Psoas muscle (tissue), 8 donors: Measurements from ENCODE around the gene MT1G. TPM values are rescaled to one million over a fixed set of nuclear protein-coding genes. Genes with fewer than 3 reads are reported as not detected.
A peak's percentile ranks its signal among the peaks of the same experiment; 100 is the strongest.

Experiments
- ATAC-seq, 4 donors: fragments of 200-7000 bp; cut with Tn5 transposase; one replicate each; pipeline ENCODE4 v1.9.1; 2020; ENCODE audit warnings: moderate library complexity in 3 of 4, mild to moderate bottlenecking in 2 of 4
- DNase-seq, 2 donors: peaks; one replicate each; pipeline ENCODE4 v3.0.0-alpha.2; 2020
- H3K27ac ChIP-seq: fragments of 200-600 bp; one replicate; pipeline ENCODE4 v1.8.0; 2022
- H3K27me3 ChIP-seq, 3 donors: fragments of 200-600 bp in 1 of 3; one replicate each; pipeline versions ENCODE4 v1.6.1 to v1.8.0; 2013 to 2022; ENCODE audit warnings: low read length in 2 of 3, mild to moderate bottlenecking in 2 of 3, moderate library complexity in 1 of 3; ENCODE audit not compliant: insufficient read depth in 3 of 3
- H3K36me3 ChIP-seq, 2 donors: fragments of 200-600 bp in 1 of 2; one replicate each; pipeline versions ENCODE4 v1.6.1 to v1.8.0; 2013 to 2022; ENCODE audit warnings: low read depth in 1 of 2, mild to moderate bottlenecking in 1 of 2, moderate library complexity in 1 of 2; ENCODE audit not compliant: insufficient read depth in 1 of 2
- H3K4me1 ChIP-seq: fragments of 200-600 bp; one replicate; pipeline ENCODE4 v1.8.0; 2022
- H3K4me3 ChIP-seq: fragments of 200-600 bp; one replicate; pipeline ENCODE4 v1.8.0; 2022; ENCODE audit warnings: mild to moderate bottlenecking
- H3K9me3 ChIP-seq: fragments of 200-600 bp; one replicate; pipeline ENCODE4 v1.8.0; 2022
- WGBS, 3 donors: extraction: QIAGEN DNeasy Blood & Tissue Kit; methylation state at CpG; one replicate each; pipeline versions ENCODE4 v1.1.6 to v1.1.7; 2013; 5-methylcytosine and 5-hydroxymethylcytosine counted together
- intact Hi-C, 2 donors: fragments of 100-400 bp; cut with DNase I; formaldehyde crosslinking; loops; one replicate each; pipeline versions ENCODE4 v1.11.0 to v1.14.2; 2022
- polyA plus RNA-seq, 3 donors: library from polyadenylated mRNA; stranded (reverse); fragments of 200-250 nt; gene quantifications; one replicate each; pipeline ENCODE4 v1.2.3, GENCODE V29; 2013
- total RNA-seq, 4 donors: library from RNA; stranded (reverse); fragmentation: NEBNext Ultra II Directional in 2 of 4; extraction: Animal tissue kit (Norgen Biotek cat#: 25700) in 2 of 4; gene quantifications; one replicate each; pipeline versions ENCODE4 v1.2.1 to v1.2.4, GENCODE V29; 2021 to 2023
- TF ChIP-seq, protein P1 (sequence below): fragments of 200-600 bp; IDR thresholded peaks from one replicate; pipeline ENCODE4 v1.8.0; 2022; ENCODE audit warnings: antibody characterized with exemption
- donor health status: healthy with polysubstance abuse.
- donor health status: DM: no; HTN: no; CAD: no; lungs with moderate emphysema.
- donor health status: Bipolar disorder and iron deficiency.
- donor health status: healthy.
- donor health status: DM: yes; HTN: yes; CAD: no.
- donor health status: DM: no; HTN: no; CAD: no.
- donor health status: DM: no; HTN: no; CAD: no.
- donor health status: DM: yes; HTN: yes; CAD: no.

The MT1G gene
- total and polyA plus RNA-seq, 7 donors: 1.0 to 24.1 (median 6.8) TPM

DNA sequence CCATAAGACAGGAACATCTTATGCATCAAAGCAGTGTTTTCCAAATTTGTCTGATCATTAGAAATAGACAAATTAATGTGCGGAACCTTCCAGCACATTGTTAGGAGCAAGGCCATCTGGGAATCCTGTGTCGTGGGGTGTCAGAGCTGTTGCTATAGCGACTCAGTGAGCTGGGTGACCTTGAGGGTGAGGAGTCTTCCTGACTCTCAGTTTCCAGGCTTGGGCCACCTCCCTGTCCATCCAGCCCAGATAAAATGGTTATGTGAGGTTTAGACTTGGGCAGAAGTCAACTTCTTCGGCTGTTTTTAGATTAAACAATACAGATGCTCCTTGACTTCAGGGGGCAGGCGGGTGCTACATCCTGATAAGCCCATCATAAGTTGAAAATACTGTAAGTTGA lies 35.0 kb upstream of the MT1G start:
- Histone ChIP-seq H3K4me3 (no peak overlapping the region), H3K4me1 (no peaks in the 10 kb centered on the region), H3K9me3 (no peaks in the 10 kb centered on the region), H3K27ac (no peak overlapping the region), H3K36me3 (no peaks in the 10 kb centered on the region), H3K27me3 (no peaks in the 10 kb centered on the region)
- TF ChIP-seq, protein P1, sequence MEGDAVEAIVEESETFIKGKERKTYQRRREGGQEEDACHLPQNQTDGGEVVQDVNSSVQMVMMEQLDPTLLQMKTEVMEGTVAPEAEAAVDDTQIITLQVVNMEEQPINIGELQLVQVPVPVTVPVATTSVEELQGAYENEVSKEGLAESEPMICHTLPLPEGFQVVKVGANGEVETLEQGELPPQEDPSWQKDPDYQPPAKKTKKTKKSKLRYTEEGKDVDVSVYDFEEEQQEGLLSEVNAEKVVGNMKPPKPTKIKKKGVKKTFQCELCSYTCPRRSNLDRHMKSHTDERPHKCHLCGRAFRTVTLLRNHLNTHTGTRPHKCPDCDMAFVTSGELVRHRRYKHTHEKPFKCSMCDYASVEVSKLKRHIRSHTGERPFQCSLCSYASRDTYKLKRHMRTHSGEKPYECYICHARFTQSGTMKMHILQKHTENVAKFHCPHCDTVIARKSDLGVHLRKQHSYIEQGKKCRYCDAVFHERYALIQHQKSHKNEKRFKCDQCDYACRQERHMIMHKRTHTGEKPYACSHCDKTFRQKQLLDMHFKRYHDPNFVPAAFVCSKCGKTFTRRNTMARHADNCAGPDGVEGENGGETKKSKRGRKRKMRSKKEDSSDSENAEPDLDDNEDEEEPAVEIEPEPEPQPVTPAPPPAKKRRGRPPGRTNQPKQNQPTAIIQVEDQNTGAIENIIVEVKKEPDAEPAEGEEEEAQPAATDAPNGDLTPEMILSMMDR: no peak
- ATAC-seq (no peak), DNase-seq (no peak)
- intact Hi-C loops: loop anchor here (1.0 to 10.0 kb wide), 7 partner anchors 30 to 191 kb away; no protein-coding TSS in a partner anchor
- 87 to 89% (median 88%) methylated on average over 5 of the region's 5 CpGs for WGBS, 3 donors

DNA sequence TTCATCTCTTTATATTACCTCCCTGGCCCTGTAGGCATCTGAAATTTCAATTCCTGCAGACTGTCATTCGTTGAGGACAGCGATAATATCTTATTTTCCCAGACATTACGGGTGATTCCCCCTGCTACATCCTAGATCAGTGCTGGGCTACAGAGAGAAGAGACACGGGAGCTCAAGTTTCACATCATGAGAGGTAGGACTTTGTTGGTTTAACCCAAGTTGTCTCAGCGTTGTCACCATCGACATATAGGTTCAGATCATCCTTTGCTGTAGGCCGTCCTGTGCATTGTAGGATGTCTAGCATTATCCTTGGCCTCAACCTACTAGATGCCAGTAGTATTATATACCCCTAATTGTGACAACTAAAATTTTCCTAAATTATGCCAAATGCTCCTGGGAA lies 33.7 kb upstream of the MT1G start:
- Histone ChIP-seq H3K4me3 (no peak overlapping the region), H3K27me3 (no peaks in the 10 kb centered on the region), H3K4me1 (no peaks in the 10 kb centered on the region), H3K9me3 (no peaks in the 10 kb centered on the region), H3K36me3 (no peaks in the 10 kb centered on the region), H3K27ac (no peak overlapping the region)
- WGBS, 3 donors: 83 to 87% (median 85%) methylated on average over 7 of the region's 7 CpGs
- intact Hi-C loops: loop anchor here (5.0 to 10.0 kb wide), 3 partner anchors 99 to 189 kb away; no protein-coding TSS in a partner anchor
- ATAC-seq: peak in 2 of 4 donors; percentile 27 to 32
- TF ChIP-seq, protein P1: no peak
- DNase-seq: no peak

DNA sequence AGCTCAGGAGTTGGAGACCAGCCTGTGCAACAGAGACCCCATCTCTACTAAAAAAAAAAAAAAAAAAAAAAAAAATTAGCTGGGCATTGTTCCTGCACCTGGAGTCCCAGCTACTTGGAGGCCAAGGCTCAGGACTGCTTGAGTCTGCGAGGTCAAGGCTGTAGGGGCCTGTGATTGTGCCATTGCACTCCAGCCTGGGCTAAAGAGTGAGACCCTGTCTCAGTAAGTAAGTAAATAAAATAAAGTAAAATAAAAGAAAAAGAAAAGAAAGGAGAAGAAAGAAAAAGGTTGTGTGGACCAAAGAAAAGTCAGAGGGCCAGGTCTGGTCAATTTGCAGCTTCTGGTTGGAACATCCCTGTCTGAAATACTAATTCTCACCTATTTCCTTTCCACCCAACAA lies 32.8 kb upstream of the MT1G start:
- no peaks in the 10 kb centered on the region for H3K4me1 ChIP-seq
- H3K4me3 ChIP-seq: no peak overlapping the region
- no peaks in the 10 kb centered on the region for H3K27me3 ChIP-seq
- H3K36me3 ChIP-seq: no peaks in the 10 kb centered on the region
- WGBS, 3 donors: 96 to 100% (median 100%) methylated on average over 1 of the region's 1 CpG
- ATAC-seq: no peak
- H3K9me3 ChIP-seq: no peaks in the 10 kb centered on the region
- DNase-seq: no peak
- H3K27ac ChIP-seq: no peak overlapping the region
- intact Hi-C loops: loop anchor here (5.0 to 10.0 kb wide), 3 partner anchors 98 to 188 kb away; no protein-coding TSS in a partner anchor
- TF ChIP-seq, protein P1: no peak

DNA sequence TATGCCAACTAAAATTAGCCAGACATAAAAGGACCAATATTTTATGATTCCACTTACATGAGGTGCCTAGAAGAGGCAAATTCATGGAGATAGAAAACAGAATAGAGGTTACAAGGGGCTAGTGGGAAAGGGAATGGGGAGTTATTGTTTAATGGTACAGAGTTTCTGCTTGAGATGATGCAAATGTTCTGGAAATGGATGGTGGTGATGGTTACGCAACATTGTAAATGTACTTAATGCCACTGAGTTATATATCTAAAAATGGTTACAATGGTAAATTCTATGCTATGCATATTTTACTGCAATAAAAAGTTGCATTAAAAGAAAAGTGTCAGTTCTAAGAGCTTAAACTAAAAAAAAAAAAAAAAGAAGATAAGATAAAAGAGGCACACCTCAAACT lies 32.3 kb upstream of the MT1G start:
- TF ChIP-seq, protein P1: no peak
- H3K4me1 ChIP-seq: no peaks in the 10 kb centered on the region
- no peak overlapping the region for H3K4me3 ChIP-seq

More for the DNA sequence above, 32.3 kb upstream of the MT1G start:
- DNase-seq: no peak
- no peak overlapping the region for H3K27ac ChIP-seq
- H3K27me3 ChIP-seq: no peaks in the 10 kb centered on the region
- 19 to 100% (median 46%) methylated on average over 1 of the region's 1 CpG for WGBS, 3 donors
- no peaks in the 10 kb centered on the region for H3K9me3 ChIP-seq
- intact Hi-C loops: loop anchor here (5.0 to 10.0 kb wide), 3 partner anchors 98 to 188 kb away; no protein-coding TSS in a partner anchor
- ATAC-seq: no peak
- no peaks in the 10 kb centered on the region for H3K36me3 ChIP-seq
